Measurements from ENCODE around the gene RMI2.
"Not testable (repeated sequence)": the region's sequence is repeated elsewhere in the genome, so short reads cannot be mapped to it uniquely, and the experiment has no call there.

Gene RMI2

GRCh38 chr16:11370084-11370931 lies 25.0 kb downstream of the RMI2 start:
- Histone ChIP-seq H3K27ac (replicated peaks) (no peak overlapping the region), H3K4me3 (replicated peaks; ENCODE audit: insufficient read depth, low read length) (no peak overlapping the region), H3K27me3 (ENCODE audit: insufficient read depth, poor library complexity, severe bottlenecking) (no peaks in the 10 kb centered on the region)
- TF ChIP-seq REST (IDR thresholded peaks at IDR 0.05; ENCODE audit: insufficient replicate concordance, low read depth) (no peak), CTCF (IDR thresholded peaks at IDR 0.05; ENCODE audit: insufficient read depth, low read length) (no peak), GABPA (IDR thresholded peaks at IDR 0.05; ENCODE audit: low read depth) (no peak), SPI1 (IDR thresholded peaks at IDR 0.05; ENCODE audit: borderline replicate concordance, low read depth) (peak; percentile 97), POLR2AphosphoS5 (IDR thresholded peaks at IDR 0.05; ENCODE audit: low read depth) (no peak)
- DNase-seq (ENCODE audit: low read depth in 1 of 2, low spot score in 1 of 2), result peak; percentile 56 to 83

- H3K27ac ChIP-seq (replicated peaks); H3K4me3 ChIP-seq (replicated peaks; ENCODE audit: insufficient read depth, low read length); H3K27me3 ChIP-seq (ENCODE audit: insufficient read depth, poor library complexity, severe bottlenecking); DNase-seq (ENCODE audit: low read depth in 1 of 2, low spot score in 1 of 2): not testable (repeated sequence)
These were observed 25.6 kb downstream of the RMI2 start for GRCh38 chr16:11370932-11371279.

DNA sequence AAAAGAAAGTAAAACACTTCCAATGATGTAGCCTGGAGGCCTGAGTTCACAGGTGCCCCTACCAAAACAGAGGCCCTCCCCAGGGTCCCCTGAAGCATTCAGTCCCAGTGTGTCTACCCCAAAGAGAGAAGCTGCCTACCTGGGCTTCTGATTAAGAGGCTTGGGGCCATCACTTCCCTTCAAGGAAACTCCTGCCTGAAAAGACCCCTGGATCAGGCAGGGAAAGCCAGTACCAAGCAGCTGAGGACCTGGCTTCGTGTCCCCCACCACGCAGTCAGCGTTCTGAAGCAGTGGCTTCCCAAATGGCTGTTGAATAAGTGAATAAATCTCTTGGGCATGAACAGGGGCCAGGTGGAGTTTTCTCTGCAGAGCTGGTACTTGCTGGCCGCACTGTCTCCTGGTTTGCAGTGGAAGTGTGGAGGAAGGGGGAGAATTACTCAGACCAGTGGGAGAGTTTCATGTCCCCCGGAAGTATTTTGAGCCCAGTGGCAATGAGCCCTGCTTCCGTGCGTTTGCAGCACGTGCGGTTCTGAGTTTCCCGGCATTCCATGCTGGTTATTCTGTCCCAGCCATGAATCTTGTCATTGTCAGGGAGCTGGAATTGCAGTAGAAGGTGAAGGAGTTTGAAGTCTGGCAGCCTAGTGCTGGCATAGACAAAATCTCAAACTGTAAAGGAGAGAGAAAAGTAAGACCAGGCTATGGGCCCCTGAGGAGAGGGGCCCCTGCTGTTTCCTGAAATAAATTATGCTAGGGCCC lies 27.0 kb downstream of the RMI2 start:
- no peaks in the 10 kb centered on the region for H3K27me3 ChIP-seq (ENCODE audit: insufficient read depth, poor library complexity, severe bottlenecking)
- TF ChIP-seq CTCF (IDR thresholded peaks at IDR 0.05; ENCODE audit: insufficient read depth, low read length) (no peak), POLR2AphosphoS5 (IDR thresholded peaks at IDR 0.05; ENCODE audit: low read depth) (no peak), SPI1 (IDR thresholded peaks at IDR 0.05; ENCODE audit: borderline replicate concordance, low read depth) (no peak), REST (IDR thresholded peaks at IDR 0.05; ENCODE audit: insufficient replicate concordance, low read depth) (no peak), GABPA (IDR thresholded peaks at IDR 0.05; ENCODE audit: low read depth) (no peak)
- no peak for DNase-seq (ENCODE audit: low read depth in 1 of 2, low spot score in 1 of 2)
- H3K4me3 ChIP-seq (replicated peaks; ENCODE audit: insufficient read depth, low read length), result no peak overlapping the region
- H3K27ac ChIP-seq (replicated peaks), result no peak overlapping the region

DNA sequence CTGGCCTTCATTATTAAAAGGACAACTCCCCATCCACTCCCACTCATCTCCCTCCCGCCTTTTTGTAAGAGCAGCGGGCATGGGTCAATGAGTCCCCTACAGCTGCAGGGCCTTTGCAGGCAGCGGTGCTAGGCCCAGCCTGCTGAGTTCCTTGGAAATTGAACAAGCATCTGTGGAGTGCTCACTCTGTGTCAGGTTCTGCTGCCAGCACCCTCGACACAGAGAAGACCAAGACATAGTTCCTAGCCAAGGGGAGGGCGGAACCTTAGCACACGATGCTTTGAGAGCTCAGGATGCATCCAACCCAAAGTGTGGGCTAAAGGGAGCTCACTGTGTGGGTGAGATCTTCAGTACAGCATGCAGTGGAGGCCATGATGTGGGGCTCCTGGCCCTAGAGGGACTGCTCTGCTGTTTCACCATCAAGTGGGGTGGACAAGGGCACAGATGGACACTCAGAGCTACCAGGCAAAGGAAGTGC lies 27.6 kb downstream of the RMI2 start:
- Histone ChIP-seq H3K27ac (replicated peaks) (no peak overlapping the region), H3K4me3 (replicated peaks; ENCODE audit: insufficient read depth, low read length) (no peak overlapping the region), H3K27me3 (ENCODE audit: insufficient read depth, poor library complexity, severe bottlenecking) (no peaks in the 10 kb centered on the region)
- TF ChIP-seq SPI1 (IDR thresholded peaks at IDR 0.05; ENCODE audit: borderline replicate concordance, low read depth) (no peak), GABPA (IDR thresholded peaks at IDR 0.05; ENCODE audit: low read depth) (no peak), POLR2AphosphoS5 (IDR thresholded peaks at IDR 0.05; ENCODE audit: low read depth) (no peak), CTCF (IDR thresholded peaks at IDR 0.05; ENCODE audit: insufficient read depth, low read length) (no peak), REST (IDR thresholded peaks at IDR 0.05; ENCODE audit: insufficient replicate concordance, low read depth) (no peak)
- no peak for DNase-seq (ENCODE audit: low read depth in 1 of 2, low spot score in 1 of 2)

All from HL-60 (cell line).